ENCODE results near the gene DCTN1. TPM values are rescaled to one million over a fixed set of nuclear protein-coding genes. Genes with fewer than 3 reads are reported as not detected.

Gene DCTN1
- total RNA-seq, 1 experiment from 2014 or later: 172 TPM

- no peak for DNase-seq (ENCODE audit: low spot score)
Measured at GRCh38 chr2:74327199-74327598, 52.9 kb downstream of the DCTN1 start.

GRCh38 chr2:74325815-74326214 is 54.3 kb downstream of the DCTN1 start:
- no peaks in the 10 kb centered on the region for H3K4me1 ChIP-seq (ENCODE audit: insufficient read depth, low read length, poor library complexity, severe bottlenecking)
- intact Hi-C loops (cut with micrococcal nuclease; ENCODE audit: unreplicated experiment): no loop called here
- H3K9me3 ChIP-seq (ENCODE audit: low read depth, low read length, poor library complexity, severe bottlenecking): no peaks in the 10 kb centered on the region
- BruUV-seq (replicated peaks): no TSS peak
- H3K27me3 ChIP-seq (replicated peaks; ENCODE audit: insufficient read depth, low read depth, low read length, poor library complexity): no peaks in the 10 kb centered on the region
- TF ChIP-seq EZH2 (IDR thresholded peaks at IDR 0.05; ENCODE audit: borderline replicate concordance, low read depth, low read length, poor library complexity, severe bottlenecking) (no peak), CTCF (conservative IDR thresholded peaks at IDR 0.05; ENCODE audit: low read depth, low read length) (no peak)
- POLR2A ChIA-PET (ENCODE audit: low non-redundant PET): no interaction called here
- CTCF ChIA-PET: no interaction called here
- H3K4me3 ChIP-seq (ENCODE audit: low read depth, low read length, poor library complexity, severe bottlenecking): no peak overlapping the region
- no peak for DNase-seq (ENCODE audit: low spot score)
- no peak overlapping the region for H3K27ac ChIP-seq (ENCODE audit: low read depth, low read length, poor library complexity, severe bottlenecking)
- no peaks in the 10 kb centered on the region for H3K36me3 ChIP-seq (ENCODE audit: insufficient read depth, low read length, poor library complexity, severe bottlenecking)

More at GRCh38 chr2:74327199-74327598, 52.9 kb downstream of the DCTN1 start:
- ChIA-PET POLR2A (ENCODE audit: low non-redundant PET) (no interaction called here), CTCF (no interaction called here)
- H3K27me3 ChIP-seq (replicated peaks; ENCODE audit: insufficient read depth, low read depth, low read length, poor library complexity): no peaks in the 10 kb centered on the region
- H3K4me3 ChIP-seq (ENCODE audit: low read depth, low read length, poor library complexity, severe bottlenecking): no peak overlapping the region
- TF ChIP-seq EZH2 (IDR thresholded peaks at IDR 0.05; ENCODE audit: borderline replicate concordance, low read depth, low read length, poor library complexity, severe bottlenecking) (no peak), CTCF (conservative IDR thresholded peaks at IDR 0.05; ENCODE audit: low read depth, low read length) (no peak)
- BruUV-seq (replicated peaks): no TSS peak
- no peaks in the 10 kb centered on the region for H3K4me1 ChIP-seq (ENCODE audit: insufficient read depth, low read length, poor library complexity, severe bottlenecking)
- no peak overlapping the region for H3K27ac ChIP-seq (ENCODE audit: low read depth, low read length, poor library complexity, severe bottlenecking)
- H3K9me3 ChIP-seq (ENCODE audit: low read depth, low read length, poor library complexity, severe bottlenecking): no peaks in the 10 kb centered on the region
- no peaks in the 10 kb centered on the region for H3K36me3 ChIP-seq (ENCODE audit: insufficient read depth, low read length, poor library complexity, severe bottlenecking)
- intact Hi-C loops (cut with micrococcal nuclease; ENCODE audit: unreplicated experiment): no loop called here

GRCh38 chr2:74321737-74322136 is 58.4 kb downstream of the DCTN1 start:
- POLR2A ChIA-PET (ENCODE audit: low non-redundant PET): no interaction called here
- Histone ChIP-seq H3K4me1 (ENCODE audit: insufficient read depth, low read length, poor library complexity, severe bottlenecking) (no peaks in the 10 kb centered on the region), H3K27ac (ENCODE audit: low read depth, low read length, poor library complexity, severe bottlenecking) (no peak overlapping the region), H3K4me3 (ENCODE audit: low read depth, low read length, poor library complexity, severe bottlenecking) (no peak overlapping the region), H3K27me3 (replicated peaks; ENCODE audit: insufficient read depth, low read depth, low read length, poor library complexity) (no peaks in the 10 kb centered on the region), H3K9me3 (ENCODE audit: low read depth, low read length, poor library complexity, severe bottlenecking) (no peaks in the 10 kb centered on the region), H3K36me3 (ENCODE audit: insufficient read depth, low read length, poor library complexity, severe bottlenecking) (no peaks in the 10 kb centered on the region)
- no peak for TF ChIP-seq EZH2 (IDR thresholded peaks at IDR 0.05; ENCODE audit: borderline replicate concordance, low read depth, low read length, poor library complexity, severe bottlenecking)
- no peak for TF ChIP-seq CTCF (conservative IDR thresholded peaks at IDR 0.05; ENCODE audit: low read depth, low read length)
- CTCF ChIA-PET: no interaction called here
- BruUV-seq (replicated peaks): no TSS peak
- DNase-seq (ENCODE audit: low spot score): no peak
- intact Hi-C loops (cut with micrococcal nuclease; ENCODE audit: unreplicated experiment): no loop called here
